ENCODE results near the gene GOLT1A. TPM values are rescaled to one million over a fixed set of nuclear protein-coding genes. Genes with fewer than 3 reads are reported as not detected.
A peak's percentile ranks its signal among the peaks of the same experiment; 100 is the strongest.
"Not testable (repeated sequence)": the region's sequence is repeated elsewhere in the genome, so short reads cannot be mapped to it uniquely, and the experiment has no call there.

Gene GOLT1A
- total and polyA plus RNA-seq, 10 of the 15 experiments (the other 5 are each of a cell fraction or from before 2014, with no cell fraction given) = 0.09 to 0.46 TPM; not detected in 8

DNA sequence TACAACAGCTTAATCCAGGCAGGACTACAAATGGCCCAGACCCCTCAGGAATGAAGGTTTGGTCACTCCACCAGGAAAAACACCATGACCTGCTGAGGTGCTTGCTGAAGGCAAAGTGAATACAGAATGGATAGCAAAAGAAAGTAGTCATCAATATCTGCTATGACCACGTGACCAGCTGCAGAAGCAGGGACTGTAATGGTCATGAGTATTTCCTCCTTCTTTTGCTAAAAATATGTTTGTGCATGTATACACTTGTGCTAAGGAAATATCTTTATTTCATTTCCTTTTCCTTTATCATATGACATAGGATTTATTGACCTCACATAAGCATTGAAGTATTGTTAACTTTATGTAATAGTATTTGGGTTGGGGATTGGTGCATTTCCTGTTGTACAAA, 26.4 kb upstream of the GOLT1A start:
- Histone ChIP-seq H3K9ac (ENCODE audit: control insufficient read depth, insufficient read depth, low read length) (no peak overlapping the region), H4K20me1 (ENCODE audit: control insufficient read depth, insufficient read depth) (no peaks in the 10 kb centered on the region), H3K27ac (ENCODE audit: control insufficient read depth, insufficient read depth) (no peak overlapping the region), H2AFZ (ENCODE audit: control insufficient read depth, low read depth, low read length) (no peak overlapping the region), H3K79me2 (ENCODE audit: control insufficient read depth, insufficient read depth, low read length) (no peaks in the 10 kb centered on the region), H3K36me3 (ENCODE audit: control insufficient read depth in 2 of 2, insufficient read depth in 2 of 2, low read length in 1 of 2) (no peaks in the 10 kb centered on the region), H3K27me3 (replicated peaks in 1 of 2; ENCODE audit: control insufficient read depth in 2 of 2, insufficient read depth in 2 of 2, low read length in 1 of 2) (peaks cover 2% of the 10 kb centered on the region in 2 experiments; a peak in 3 of 4 replicates), H3K4me1 (ENCODE audit: control insufficient read depth, insufficient read depth, low read length) (no peaks in the 10 kb centered on the region), H3K4me2 (ENCODE audit: control insufficient read depth, insufficient read depth) (no peak overlapping the region), H3K4me3 (no peak overlapping the region), H3K9me3 (replicated peaks; ENCODE audit: control insufficient read depth, insufficient read depth, low read length) (no peaks in the 10 kb centered on the region)
- no TSS peak for BruUV-seq (replicated peaks)
- POLR2A ChIA-PET = no interaction called here
- CTCF ChIA-PET = no interaction called here
- no peak for FAIRE-seq
- TF ChIP-seq PAX5 (IDR thresholded peaks at IDR 0.05; ENCODE audit: borderline replicate concordance, low read depth, low read length) (no peak), RAD51 (IDR thresholded peaks at IDR 0.05) (0 out of 2 replicates have a peak, but pooled peaks have one; percentile 11)
- 0% methylated on average over 1 of the region's 1 CpG for WGBS (ENCODE audit: insufficient coverage, insufficient replicate concordance, low lambda C conversion rate, missing lambda C conversion rate)
- RAD21 ChIA-PET (ENCODE audit: unreplicated experiment) = no interaction called here
- SMC1A ChIA-PET (ENCODE audit: uncharacterized antibody, unreplicated experiment) = no interaction called here
- in situ Hi-C loops (cut with MboI) = no loop called here
- intact Hi-C loops (cut with micrococcal nuclease; ENCODE audit: unreplicated experiment) = no loop called here
- no peak for DNase-seq (ENCODE audit: low read depth, low spot score)
- ATAC-seq = no peak

DNA sequence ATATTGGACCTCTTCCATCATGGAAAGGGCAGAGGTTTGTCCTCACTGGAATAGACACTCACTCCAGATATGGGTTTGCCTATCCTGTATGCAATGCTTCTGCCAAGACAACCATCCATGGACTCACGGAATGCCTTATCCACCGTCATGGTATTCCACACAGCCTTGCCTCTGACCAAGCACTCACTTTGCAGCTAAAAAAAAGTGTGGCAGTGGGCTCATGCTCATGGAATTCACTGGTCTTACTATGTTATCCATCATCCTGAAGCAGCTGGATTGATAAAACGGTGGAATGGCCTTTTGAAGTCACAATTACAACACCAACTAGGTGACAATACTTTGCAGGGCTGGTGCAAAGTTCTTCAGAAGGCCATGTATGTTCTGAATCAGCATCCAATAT, 25.6 kb upstream of the GOLT1A start:
- H3K27me3 ChIP-seq (replicated peaks in 1 of 2; ENCODE audit: control insufficient read depth in 2 of 2, insufficient read depth in 2 of 2, low read length in 1 of 2); in situ Hi-C loops (cut with MboI); POLR2A ChIA-PET; CTCF ChIA-PET; H3K9me3 ChIP-seq (replicated peaks; ENCODE audit: control insufficient read depth, insufficient read depth, low read length); H3K27ac ChIP-seq (ENCODE audit: control insufficient read depth, insufficient read depth); SMC1A ChIA-PET (ENCODE audit: uncharacterized antibody, unreplicated experiment); H2AFZ ChIP-seq (ENCODE audit: control insufficient read depth, low read depth, low read length); H3K79me2 ChIP-seq (ENCODE audit: control insufficient read depth, insufficient read depth, low read length); RAD21 ChIA-PET (ENCODE audit: unreplicated experiment); H3K4me3 ChIP-seq; H3K9ac ChIP-seq (ENCODE audit: control insufficient read depth, insufficient read depth, low read length); intact Hi-C loops (cut with micrococcal nuclease; ENCODE audit: unreplicated experiment); H3K36me3 ChIP-seq (ENCODE audit: control insufficient read depth in 2 of 2, insufficient read depth in 2 of 2, low read length in 1 of 2); H3K4me1 ChIP-seq (ENCODE audit: control insufficient read depth, insufficient read depth, low read length); FAIRE-seq; ATAC-seq; H3K4me2 ChIP-seq (ENCODE audit: control insufficient read depth, insufficient read depth); BruUV-seq (replicated peaks); DNase-seq (ENCODE audit: low read depth, low spot score); H4K20me1 ChIP-seq (ENCODE audit: control insufficient read depth, insufficient read depth): not testable (repeated sequence)
- WGBS (ENCODE audit: insufficient coverage, insufficient replicate concordance, low lambda C conversion rate, missing lambda C conversion rate) = 35% methylated on average over 3 of the region's 3 CpGs

DNA sequence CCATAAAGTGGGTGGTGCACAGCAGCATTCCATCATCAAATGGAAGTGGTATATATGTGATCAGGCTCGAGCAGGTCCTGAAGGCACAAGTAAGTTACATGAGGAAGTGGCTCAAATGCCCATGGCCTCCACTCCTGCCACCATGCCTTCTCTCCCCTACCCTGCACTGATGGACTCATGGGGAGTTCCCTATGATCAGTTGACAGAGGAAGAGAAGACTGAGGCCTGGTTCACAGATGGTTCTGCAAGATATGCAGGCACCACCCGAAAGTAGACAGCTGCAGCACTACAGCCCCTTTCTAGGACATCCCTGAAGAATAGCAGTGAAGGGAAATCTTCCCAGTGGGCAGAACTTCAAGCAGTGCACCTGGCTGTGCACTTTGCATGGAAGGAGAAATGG, 24.7 kb upstream of the GOLT1A start:
- H3K4me1 ChIP-seq (ENCODE audit: control insufficient read depth, insufficient read depth, low read length); CTCF ChIA-PET; H3K27me3 ChIP-seq (replicated peaks in 1 of 2; ENCODE audit: control insufficient read depth in 2 of 2, insufficient read depth in 2 of 2, low read length in 1 of 2); FAIRE-seq; H4K20me1 ChIP-seq (ENCODE audit: control insufficient read depth, insufficient read depth); in situ Hi-C loops (cut with MboI); POLR2A ChIA-PET; H3K27ac ChIP-seq (ENCODE audit: control insufficient read depth, insufficient read depth); H3K36me3 ChIP-seq (ENCODE audit: control insufficient read depth in 2 of 2, insufficient read depth in 2 of 2, low read length in 1 of 2); H2AFZ ChIP-seq (ENCODE audit: control insufficient read depth, low read depth, low read length); H3K4me3 ChIP-seq; RAD21 ChIA-PET (ENCODE audit: unreplicated experiment); H3K9me3 ChIP-seq (replicated peaks; ENCODE audit: control insufficient read depth, insufficient read depth, low read length); H3K9ac ChIP-seq (ENCODE audit: control insufficient read depth, insufficient read depth, low read length); SMC1A ChIA-PET (ENCODE audit: uncharacterized antibody, unreplicated experiment); intact Hi-C loops (cut with micrococcal nuclease; ENCODE audit: unreplicated experiment); ATAC-seq; DNase-seq (ENCODE audit: low read depth, low spot score); H3K79me2 ChIP-seq (ENCODE audit: control insufficient read depth, insufficient read depth, low read length); H3K4me2 ChIP-seq (ENCODE audit: control insufficient read depth, insufficient read depth); BruUV-seq (replicated peaks): not testable (repeated sequence)
- 0% methylated on average over 2 of the region's 2 CpGs for WGBS (ENCODE audit: insufficient coverage, insufficient replicate concordance, low lambda C conversion rate, missing lambda C conversion rate)

DNA sequence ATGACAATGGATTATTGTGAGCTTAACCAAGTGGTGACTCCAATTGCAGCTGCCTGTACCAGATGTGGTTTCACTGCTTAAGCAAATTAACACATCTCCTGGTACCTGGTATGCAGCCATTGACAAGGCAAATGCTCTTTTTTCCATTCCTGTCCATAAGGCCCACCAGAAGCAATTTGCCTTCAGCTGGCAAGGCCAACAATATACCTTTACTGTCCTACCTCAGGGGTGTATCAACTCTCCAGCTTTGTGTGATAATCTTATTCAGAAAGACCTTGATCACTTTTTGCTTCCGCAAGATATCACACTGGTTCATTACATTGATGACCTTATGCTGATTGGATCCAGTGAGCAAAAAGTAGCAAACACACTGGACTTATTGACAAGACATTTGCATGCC, 23.7 kb upstream of the GOLT1A start:
- H3K27ac ChIP-seq (ENCODE audit: control insufficient read depth, insufficient read depth); in situ Hi-C loops (cut with MboI); H3K27me3 ChIP-seq (replicated peaks in 1 of 2; ENCODE audit: control insufficient read depth in 2 of 2, insufficient read depth in 2 of 2, low read length in 1 of 2); H3K4me1 ChIP-seq (ENCODE audit: control insufficient read depth, insufficient read depth, low read length); BruUV-seq (replicated peaks); H3K9ac ChIP-seq (ENCODE audit: control insufficient read depth, insufficient read depth, low read length); H3K4me2 ChIP-seq (ENCODE audit: control insufficient read depth, insufficient read depth); H3K4me3 ChIP-seq; RAD21 ChIA-PET (ENCODE audit: unreplicated experiment); H3K9me3 ChIP-seq (replicated peaks; ENCODE audit: control insufficient read depth, insufficient read depth, low read length); POLR2A ChIA-PET; H2AFZ ChIP-seq (ENCODE audit: control insufficient read depth, low read depth, low read length); H3K36me3 ChIP-seq (ENCODE audit: control insufficient read depth in 2 of 2, insufficient read depth in 2 of 2, low read length in 1 of 2); intact Hi-C loops (cut with micrococcal nuclease; ENCODE audit: unreplicated experiment); SMC1A ChIA-PET (ENCODE audit: uncharacterized antibody, unreplicated experiment); H3K79me2 ChIP-seq (ENCODE audit: control insufficient read depth, insufficient read depth, low read length); DNase-seq (ENCODE audit: low read depth, low spot score); FAIRE-seq; ATAC-seq; H4K20me1 ChIP-seq (ENCODE audit: control insufficient read depth, insufficient read depth): not testable (repeated sequence)
- WGBS (ENCODE audit: insufficient coverage, insufficient replicate concordance, low lambda C conversion rate, missing lambda C conversion rate) = 95% methylated on average over 1 of the region's 1 CpG
- CTCF ChIA-PET = interaction anchor here (1.6 to 2.1 kb wide), 3 partner anchors 31 to 161 kb away, joined by 3 to 5 read pairs (median 5); no protein-coding TSS in a partner anchor
